ENCODE measurements around the gene CLIC3. TPM values are rescaled to one million over a fixed set of nuclear protein-coding genes. Genes with fewer than 3 reads are reported as not detected.
A peak's percentile ranks its signal among the peaks of the same experiment; 100 is the strongest.
"Not testable (repeated sequence)": the region's sequence is repeated elsewhere in the genome, so short reads cannot be mapped to it uniquely, and the experiment has no call there.

CLIC3 gene
- total RNA-seq, 4 donors from 2014 or later: 2.5 to 3.8 TPM; not detected in 2

DNA sequence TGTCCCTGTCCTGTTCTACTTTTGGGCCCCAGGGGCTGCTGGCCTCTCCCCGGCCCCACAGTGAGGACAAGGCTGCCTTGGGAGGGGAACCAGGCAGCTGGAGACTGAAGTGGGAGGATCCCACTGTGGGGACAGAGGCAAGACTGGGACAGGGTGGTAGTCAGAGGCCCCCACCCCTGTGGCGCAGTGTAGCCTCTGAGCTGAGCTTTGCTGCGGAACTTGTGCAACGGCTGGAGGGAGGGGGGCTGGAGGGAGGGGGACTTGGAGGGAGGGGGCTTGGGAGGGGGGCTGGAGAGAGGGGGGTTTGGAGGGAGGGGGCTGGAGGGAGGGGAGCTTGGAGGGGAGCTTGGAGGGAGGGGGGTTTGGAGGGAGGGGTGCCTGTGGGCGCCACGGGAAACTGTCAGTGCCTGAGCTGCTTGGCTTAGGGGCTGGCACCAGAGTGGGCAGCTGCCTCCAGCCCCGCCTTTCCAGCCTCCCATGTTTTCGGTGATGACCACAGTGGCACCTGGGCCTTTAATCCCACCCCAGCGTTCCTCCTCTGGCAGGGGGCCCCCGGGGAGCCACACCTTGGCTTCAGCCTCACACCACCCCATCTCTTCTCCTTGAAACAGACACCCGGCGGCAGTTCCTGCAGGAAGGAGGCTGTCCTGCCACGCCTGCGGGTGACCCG is 37.8 kb upstream of the CLIC3 start:
- H3K27me3 ChIP-seq: no peaks in the 10 kb centered on the region
- peaks cover 11 to 38% (median 24%) of the 10 kb centered on the region in 4 donors for H3K4me1 ChIP-seq
- H3K36me3 ChIP-seq: no peaks in the 10 kb centered on the region
- WGBS, 2 donors (ENCODE audit: low coverage in 1 of 2): 34% methylated on average over 13 of the region's 15 CpGs; no CpG with 5 or more reads in 1 of the 2 donors
- H3K9me3 ChIP-seq: no peaks in the 10 kb centered on the region
- H3K27ac ChIP-seq: peak overlapping the region in 3 of 4 donors; percentile 28 to 66 (median 39)
- in situ Hi-C loops (cut with MboI; ENCODE audit: low pct_ligation_motif_present in 1 of 4, low pct_unique_long_range_greater_than_20kb in 1 of 4, low sequenced_read_pairs in 3 of 4): loop anchor here in 3 of 4 donors (10.0 to 25.0 kb wide), 2 partner anchors 247 to 249 kb away; partner anchors contain the start of genes CCDC183 (in 2 of the 3) and TMEM141 (in 2 of the 3)
- intact Hi-C loops (cut with DNase I; ENCODE audit: low total_unique reads): loop anchor here (2.0 to 5.0 kb wide), 2 partner anchors 87 to 247 kb away; partner anchors contain the start of gene C8G
- DNase-seq: peak; percentile 73
- TF ChIP-seq POLR2A (IDR thresholded peaks at IDR 0.05): no peak
- no peak for TF ChIP-seq POLR2AphosphoS5 (IDR thresholded peaks at IDR 0.05)
- TF ChIP-seq, protein P1, sequence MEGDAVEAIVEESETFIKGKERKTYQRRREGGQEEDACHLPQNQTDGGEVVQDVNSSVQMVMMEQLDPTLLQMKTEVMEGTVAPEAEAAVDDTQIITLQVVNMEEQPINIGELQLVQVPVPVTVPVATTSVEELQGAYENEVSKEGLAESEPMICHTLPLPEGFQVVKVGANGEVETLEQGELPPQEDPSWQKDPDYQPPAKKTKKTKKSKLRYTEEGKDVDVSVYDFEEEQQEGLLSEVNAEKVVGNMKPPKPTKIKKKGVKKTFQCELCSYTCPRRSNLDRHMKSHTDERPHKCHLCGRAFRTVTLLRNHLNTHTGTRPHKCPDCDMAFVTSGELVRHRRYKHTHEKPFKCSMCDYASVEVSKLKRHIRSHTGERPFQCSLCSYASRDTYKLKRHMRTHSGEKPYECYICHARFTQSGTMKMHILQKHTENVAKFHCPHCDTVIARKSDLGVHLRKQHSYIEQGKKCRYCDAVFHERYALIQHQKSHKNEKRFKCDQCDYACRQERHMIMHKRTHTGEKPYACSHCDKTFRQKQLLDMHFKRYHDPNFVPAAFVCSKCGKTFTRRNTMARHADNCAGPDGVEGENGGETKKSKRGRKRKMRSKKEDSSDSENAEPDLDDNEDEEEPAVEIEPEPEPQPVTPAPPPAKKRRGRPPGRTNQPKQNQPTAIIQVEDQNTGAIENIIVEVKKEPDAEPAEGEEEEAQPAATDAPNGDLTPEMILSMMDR (IDR thresholded peaks at IDR 0.05): no peak
- TF ChIP-seq EP300 (IDR thresholded peaks at IDR 0.05; ENCODE audit: low read depth): no peak
- no peak overlapping the region for H3K4me3 ChIP-seq

DNA sequence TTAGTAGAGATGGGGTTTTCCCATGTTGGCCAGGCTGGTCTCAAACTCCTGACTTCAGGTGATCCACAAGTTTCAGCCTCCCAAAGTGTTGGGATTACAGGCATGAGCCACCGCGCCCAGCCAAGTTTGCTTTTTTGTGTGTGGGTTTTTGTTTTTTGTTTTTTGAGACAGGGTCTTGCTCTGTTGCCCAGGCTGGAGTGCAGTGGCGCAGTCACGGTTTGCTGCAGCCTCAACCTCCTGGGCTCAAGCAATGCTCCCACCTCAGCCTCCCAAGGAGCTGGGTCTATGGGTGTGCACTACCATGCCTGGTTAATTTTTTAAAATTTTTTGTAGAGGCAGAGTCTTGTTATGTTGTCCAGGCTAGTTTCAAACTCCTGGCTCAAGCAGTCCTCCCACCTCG is 37.1 kb upstream of the CLIC3 start:
- not testable (repeated sequence) for H3K36me3 ChIP-seq, H3K4me3 ChIP-seq, H3K27me3 ChIP-seq, DNase-seq, H3K9me3 ChIP-seq
- peak overlapping the region in 1 of 4 donors; percentile 5 for H3K27ac ChIP-seq
- in situ Hi-C loops (cut with MboI; ENCODE audit: low pct_ligation_motif_present in 1 of 4, low pct_unique_long_range_greater_than_20kb in 1 of 4, low sequenced_read_pairs in 3 of 4) (loop anchor here in 3 of 4 donors (10.0 to 25.0 kb wide), 2 partner anchors 246 to 249 kb away; partner anchors contain the start of genes CCDC183 (in 2 of the 3) and TMEM141 (in 2 of the 3)), intact Hi-C loops (cut with DNase I; ENCODE audit: low total_unique reads) (loop anchor here (5.0 kb wide), 1 partner anchor 86 kb away; the partner anchor contains the start of gene C8G)
- 92 to 95% methylated on average over 4 to 5 of the region's 5 CpGs for WGBS, 2 donors (ENCODE audit: low coverage in 1 of 2)
- H3K4me1 ChIP-seq: peaks cover 15 to 45% (median 31%) of the 10 kb centered on the region in 4 donors

DNA sequence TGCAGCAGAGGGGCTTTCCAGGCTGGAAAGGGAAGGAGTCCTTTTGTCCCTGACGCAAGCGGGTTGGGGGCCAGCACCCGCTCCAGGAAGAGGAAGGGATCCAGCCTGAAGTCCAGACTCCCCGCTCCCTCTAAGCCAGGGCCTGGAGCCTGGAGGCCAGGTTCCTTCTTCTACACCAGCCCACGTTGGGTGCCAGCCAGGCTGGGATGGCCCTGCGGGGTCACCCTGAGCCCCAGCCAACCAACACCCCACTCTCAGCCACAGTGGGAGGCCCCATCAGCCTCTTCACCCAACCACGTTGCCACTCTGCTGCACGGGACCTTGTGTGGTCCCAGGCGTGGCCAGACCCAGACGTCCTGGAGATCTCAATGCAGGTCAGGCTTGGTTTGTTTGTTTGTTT is 36.5 kb upstream of the CLIC3 start:
- Histone ChIP-seq H3K4me1 (peaks cover 15 to 47% (median 32%) of the 10 kb centered on the region in 4 donors), H3K27ac (no peak overlapping the region), H3K4me3 (no peak overlapping the region), H3K36me3 (no peaks in the 10 kb centered on the region), H3K27me3 (no peaks in the 10 kb centered on the region), H3K9me3 (no peaks in the 10 kb centered on the region)
- intact Hi-C loops (cut with DNase I; ENCODE audit: low total_unique reads) (loop anchor here (5.0 kb wide), 1 partner anchor 86 kb away; the partner anchor contains the start of gene C8G), in situ Hi-C loops (cut with MboI; ENCODE audit: low pct_ligation_motif_present in 1 of 4, low pct_unique_long_range_greater_than_20kb in 1 of 4, low sequenced_read_pairs in 3 of 4) (loop anchor here in 3 of 4 donors (10.0 to 25.0 kb wide), 2 partner anchors 246 to 248 kb away; partner anchors contain the start of genes CCDC183 (in 2 of the 3) and TMEM141 (in 2 of the 3))
- TF ChIP-seq, protein P1 (IDR thresholded peaks at IDR 0.05): no peak
- TF ChIP-seq POLR2AphosphoS5 (IDR thresholded peaks at IDR 0.05): no peak
- no peak for TF ChIP-seq POLR2A (IDR thresholded peaks at IDR 0.05)
- TF ChIP-seq EP300 (IDR thresholded peaks at IDR 0.05; ENCODE audit: low read depth): no peak
- 75% methylated on average over 10 of the region's 10 CpGs; no CpG with 5 or more reads in 1 of the 2 donors for WGBS, 2 donors (ENCODE audit: low coverage in 1 of 2)
- DNase-seq: no peak

DNA sequence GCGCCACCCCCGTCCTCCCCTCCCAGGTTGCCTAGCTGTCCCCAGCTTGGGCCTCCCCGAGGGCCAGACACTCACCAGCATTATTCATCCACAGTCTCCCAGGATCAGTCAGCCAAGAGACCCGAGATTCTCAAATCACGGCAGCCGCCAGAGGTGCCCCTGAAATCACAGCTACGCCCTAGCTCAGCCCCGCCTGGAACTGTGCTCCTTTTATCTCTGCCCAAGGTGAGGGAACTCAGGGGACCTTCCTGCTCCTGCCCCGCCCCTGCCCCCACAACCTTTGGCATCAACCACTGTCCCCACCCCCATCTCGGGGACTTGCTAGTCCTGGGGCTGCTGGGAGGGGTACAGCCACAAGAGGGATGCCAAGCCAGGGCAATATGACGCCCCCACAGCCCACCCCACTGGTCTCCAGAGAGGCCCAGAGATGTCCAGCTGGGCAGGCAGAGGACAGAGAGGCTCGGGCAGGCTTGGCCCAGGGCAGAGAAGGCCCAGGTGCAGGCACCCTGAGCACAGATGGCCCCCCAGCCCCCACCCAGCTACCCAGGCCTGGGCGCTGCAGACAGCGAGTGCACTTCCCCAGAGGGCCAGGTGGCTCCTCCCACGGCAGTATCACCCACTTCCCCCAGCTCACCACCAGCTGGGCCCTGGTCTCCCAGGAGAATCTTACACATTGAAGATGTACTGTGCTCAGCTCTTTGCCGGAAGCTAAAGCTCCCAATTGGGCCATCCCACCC is 35.7 kb upstream of the CLIC3 start, which contains the start of gene FUT7:
FUT7 (minus strand) TSS at position 185 of the 737 bp plus-strand sequence; CDS start at position 88, 97 bp downstream.
- Histone ChIP-seq H3K4me3 (no peak within 1 kb of the TSS), H3K27me3 (no peaks in the 10 kb centered on the region), H3K36me3 (no peaks in the 10 kb centered on the region), H3K9me3 (no peaks in the 10 kb centered on the region), H3K27ac (no peak within 1 kb of the TSS), H3K4me1 (peaks cover 21 to 53% (median 39%) of the 10 kb centered on the region in 4 donors)
- in situ Hi-C loops (cut with MboI; ENCODE audit: low pct_ligation_motif_present in 1 of 4, low pct_unique_long_range_greater_than_20kb in 1 of 4, low sequenced_read_pairs in 3 of 4): loop anchor here in 3 of 4 donors (10.0 to 25.0 kb wide), 2 partner anchors 245 to 247 kb away; partner anchors contain the start of genes CCDC183 (in 2 of the 3) and TMEM141 (in 2 of the 3)
- no peak for DNase-seq
- TF ChIP-seq POLR2A (IDR thresholded peaks at IDR 0.05) (no peak), POLR2AphosphoS5 (IDR thresholded peaks at IDR 0.05) (no peak), EP300 (IDR thresholded peaks at IDR 0.05; ENCODE audit: low read depth) (no peak)
- TF ChIP-seq, protein P1 (IDR thresholded peaks at IDR 0.05): no peak
- WGBS, 2 donors (ENCODE audit: low coverage in 1 of 2): 40% methylated on average over 15 of the region's 16 CpGs; no CpG with 5 or more reads in 1 of the 2 donors
- intact Hi-C loops (cut with DNase I; ENCODE audit: low total_unique reads): loop anchor here (5.0 kb wide), 1 partner anchor 85 kb away; the partner anchor contains the start of gene C8G
